IMR-90 (cell line): ENCODE measurements around the gene CXorf38. TPM values are rescaled to one million over a fixed set of nuclear protein-coding genes. Genes with fewer than 3 reads are reported as not detected.

Experiments used
- ATAC-seq: fragments of 200-7000 bp; cut with Tn5 transposase; 2 replicates; pipeline ENCODE4 v1.9.1; 2020; ENCODE audit warnings: low read depth, mild to moderate bottlenecking, moderate library complexity
- BruUV-seq: library from RNA; stranded (reverse); fragments of 400-500 nt; replicated peaks from 2 replicates; lab custom pipeline; 2021; lab: Mats Ljungman, UMichigan
- CTCF ChIA-PET: fragments of 300-600 bp; formaldehyde crosslinking; extraction: SDS; loops from one replicate; lab custom pipeline; 2021; ENCODE audit warnings: antibody characterized with exemption; lab: Yijun Ruan, JAX
- POLR2A ChIA-PET: fragments of 300-600 bp; sonication (Branson Sonifier 250); formaldehyde crosslinking; loops from one replicate; lab custom pipeline; 2022; ENCODE audit warnings: antibody characterized with exemption; ENCODE audit not compliant: unreplicated experiment; lab: Charles Lee
- DNase-seq: peaks from one replicate; pipeline ENCODE4 v3.0.0; 2013
- H2AFZ ChIP-seq: replicated peaks from 2 replicates; pipeline ENCODE3; 2013; ENCODE audit warnings: low read length, mild to moderate bottlenecking; ENCODE audit not compliant: poor library complexity
- H2AK5ac ChIP-seq: 2 replicates; pipeline ENCODE4 v1.6.1; 2013; ENCODE audit warnings: low read depth, low read length, inconsistent platforms
- H2AK9ac ChIP-seq: replicated peaks from 2 replicates; pipeline ENCODE3; 2013; ENCODE audit warnings: mild to moderate bottlenecking, low read depth, low read length, moderate library complexity; ENCODE audit not compliant: poor library complexity
- H2BK120ac ChIP-seq: 2 replicates; pipeline ENCODE4 v1.6.1; 2013; ENCODE audit warnings: low read depth, low read length, inconsistent platforms
- H2BK15ac ChIP-seq: 3 replicates; pipeline ENCODE4 v1.6.1; 2013; ENCODE audit warnings: low read depth, low read length, inconsistent platforms
- H2BK20ac ChIP-seq: 2 replicates; pipeline ENCODE4 v1.6.1; 2013; ENCODE audit warnings: low read depth, mild to moderate bottlenecking, inconsistent platforms, low read length, moderate library complexity
- H2BK5ac ChIP-seq: 2 replicates; pipeline ENCODE4 v1.6.1; 2013; ENCODE audit warnings: mild to moderate bottlenecking, low read depth, low read length, inconsistent platforms; ENCODE audit not compliant: poor library complexity, severe bottlenecking
- H3K14ac ChIP-seq: replicated peaks from 2 replicates; pipeline ENCODE4 v1.6.1; 2013; ENCODE audit warnings: low read depth, low read length, inconsistent platforms
- H3K18ac ChIP-seq: 2 replicates; pipeline ENCODE4 v1.6.1; 2013; ENCODE audit warnings: low read depth, low read length, control low read depth
- H3K23ac ChIP-seq: 2 replicates; pipeline ENCODE4 v1.6.1; 2013; ENCODE audit warnings: low read depth, low read length, inconsistent platforms
- H3K27ac ChIP-seq: 2 replicates; pipeline ENCODE4 v1.5.1; 2013; ENCODE audit warnings: mild to moderate bottlenecking, control low read depth, low read length; ENCODE audit not compliant: insufficient read depth
- H3K27me3 ChIP-seq: 2 replicates; pipeline ENCODE4 v1.6.1; 2013; ENCODE audit warnings: low read length; ENCODE audit not compliant: control insufficient read depth, insufficient read depth
- H3K36me3 ChIP-seq: 2 replicates; pipeline ENCODE4 v1.6.1; 2013; ENCODE audit warnings: low read length, mixed read lengths; ENCODE audit not compliant: control insufficient read depth, insufficient read depth
- H3K4ac ChIP-seq: 2 replicates; pipeline ENCODE4 v1.6.1; 2013; ENCODE audit warnings: low read depth, low read length, inconsistent platforms
- H3K4me1 ChIP-seq: 2 replicates; pipeline ENCODE4 v1.6.1; 2013; ENCODE audit warnings: low read length, mixed read lengths; ENCODE audit not compliant: control insufficient read depth, insufficient read depth
- H3K4me2 ChIP-seq: 2 replicates; pipeline ENCODE4 v1.6.1; 2013; ENCODE audit warnings: low read depth, mild to moderate bottlenecking, control low read depth, low read length, moderate library complexity
- H3K4me3 ChIP-seq: 2 replicates; pipeline ENCODE4 v1.5.1; 2013; ENCODE audit warnings: low read depth, mild to moderate bottlenecking, control low read depth, low read length, moderate library complexity; ENCODE audit not compliant: insufficient read depth
- H3K56ac ChIP-seq: 2 replicates; pipeline ENCODE4 v1.6.1; 2013; ENCODE audit warnings: low read length, inconsistent platforms; ENCODE audit not compliant: insufficient read depth; ENCODE audit errors: extremely low read depth
- H3K79me1 ChIP-seq, 2 experiments: 2 replicates each; pipeline ENCODE4 v1.6.1; 2013; ENCODE audit warnings: low read length in 2 of 2, inconsistent platforms in 1 of 2, low read depth in 1 of 2
- H3K9ac ChIP-seq: 2 replicates; pipeline ENCODE4 v1.6.1; 2013; ENCODE audit warnings: low read depth, low read length, control low read depth
- H3K9me1 ChIP-seq: 2 replicates; pipeline ENCODE4 v1.6.1; 2013; ENCODE audit warnings: low read length, inconsistent platforms; ENCODE audit not compliant: insufficient read depth
- H3K9me3 ChIP-seq: 2 replicates; pipeline ENCODE4 v1.6.1; 2013; ENCODE audit warnings: low read length; ENCODE audit not compliant: control insufficient read depth, insufficient read depth
- H4K20me1 ChIP-seq: 2 replicates; pipeline ENCODE4 v1.6.1; 2013; ENCODE audit warnings: low read length, inconsistent platforms; ENCODE audit not compliant: insufficient read depth
- H4K5ac ChIP-seq: 2 replicates; pipeline ENCODE4 v1.6.1; 2013; ENCODE audit warnings: mild to moderate bottlenecking, low read depth, low read length, control low read depth
- H4K8ac ChIP-seq, 2 experiments: 2 replicates each; pipeline ENCODE4 v1.6.1; 2013; ENCODE audit warnings: low read depth in 2 of 2, low read length in 2 of 2, control low read depth in 1 of 2, inconsistent platforms in 1 of 2
- H4K91ac ChIP-seq: 2 replicates; pipeline ENCODE4 v1.6.1; 2013; ENCODE audit warnings: low read depth, low read length, inconsistent platforms; ENCODE audit not compliant: insufficient read depth
- BHLHE40 ChIP-seq: fragments of 150-350 bp; IDR thresholded peaks from 2 replicates; pipeline ENCODE4 v1.6.1; 2016; ENCODE audit warnings: mild to moderate bottlenecking, low read depth, low read length
- CEBPB ChIP-seq: IDR thresholded peaks from 2 replicates; pipeline ENCODE4 v1.6.1; 2012; ENCODE audit warnings: low read depth, low read length, improper control_type of control experiment
- CHD1 ChIP-seq: IDR thresholded peaks from 2 replicates; pipeline ENCODE4 v1.6.1; 2012; ENCODE audit warnings: low read depth, low read length, improper control_type of control experiment
- CTCF ChIP-seq: conservative IDR thresholded peaks from 2 replicates; pipeline ENCODE4 v1.5.1; 2012; ENCODE audit warnings: mild to moderate bottlenecking, low read depth, low read length, improper control_type of control experiment
- ELK1 ChIP-seq: fragments of 150-350 bp; IDR thresholded peaks from 2 replicates; pipeline ENCODE4 v1.6.1; 2016; ENCODE audit warnings: low read depth, mild to moderate bottlenecking, low read length, moderate library complexity, borderline replicate concordance
- FOS ChIP-seq: fragments of 150-350 bp; IDR thresholded peaks from 2 replicates; pipeline ENCODE4 v1.6.1; 2016; ENCODE audit warnings: low read depth, low read length
- MAFK ChIP-seq: IDR thresholded peaks from 2 replicates; pipeline ENCODE4 v1.6.1; 2012; ENCODE audit warnings: low read depth, low read length, improper control_type of control experiment
- MXI1 ChIP-seq: IDR thresholded peaks from 2 replicates; pipeline ENCODE4 v1.6.1; 2012; ENCODE audit warnings: low read depth, mild to moderate bottlenecking, low read length, moderate library complexity, borderline replicate concordance
- POLR2A ChIP-seq: IDR thresholded peaks from 2 replicates; pipeline ENCODE4 v1.6.1; 2012; ENCODE audit warnings: mild to moderate bottlenecking, low read depth, low read length
- RAD21 ChIP-seq: IDR thresholded peaks from 2 replicates; pipeline ENCODE4 v1.6.1; 2012; ENCODE audit warnings: low read length, improper control_type of control experiment
- SMC3 ChIP-seq: fragments of 150-350 bp; IDR thresholded peaks from 2 replicates; pipeline ENCODE4 v1.6.1; 2016; ENCODE audit warnings: low read depth, mild to moderate bottlenecking, antibody characterized with exemption, low read length, moderate library complexity
- USF2 ChIP-seq: fragments of 150-350 bp; IDR thresholded peaks from 2 replicates; pipeline ENCODE4 v1.6.1; 2017; ENCODE audit warnings: mild to moderate bottlenecking, antibody characterized with exemption, low read length, low read depth
- WGBS, 2 experiments: methylation state at CpG; one replicate each; pipeline versions ENCODE4 v1.1.5 to v1.1.7; 2013; ENCODE audit warnings: missing lambda C conversion rate in 2 of 2; ENCODE audit not compliant: insufficient read length in 1 of 2; ENCODE audit errors: extremely low coverage in 2 of 2; 5-methylcytosine and 5-hydroxymethylcytosine counted together
- dilution Hi-C: fragments of 300-500 bp; cut with HindIII; formaldehyde crosslinking; loops from one replicate; pipeline ENCODE4 v1.14.3; 2018; ENCODE audit warnings: low sequenced_read_pairs; ENCODE audit not compliant: unreplicated experiment
- in situ Hi-C: fragments of 300-500 bp; cut with MboI; formaldehyde crosslinking; loops from 3 replicates; pipeline ENCODE4 v1.14.3; 2019; ENCODE audit warnings: low sequenced_read_pairs, inconsistent platforms, mixed read lengths
- intact Hi-C: fragments of 100-400 bp; cut with micrococcal nuclease; formaldehyde crosslinking; loops from 2 replicates; pipeline ENCODE4 v1.10.0; 2022
- polyA plus RNA-seq, 3 experiments: library from polyadenylated mRNA; depleted of rRNA; stranded (reverse); fragments of >200 nt; gene quantifications; 2 replicates each; pipeline ENCODE4 v1.2.3, GENCODE V29; 2012; ENCODE audit warnings: low replicate concordance in 1 of 3
- total RNA-seq: library from RNA; depleted of rRNA; stranded (reverse); fragments of >200 nt; gene quantifications from 2 replicates; pipeline ENCODE4 v1.2.3, GENCODE V29; 2012

The CXorf38 gene
- total and polyA plus RNA-seq, 2 of the 4 experiments (the other 2 are of a cell fraction) = 7.0 to 9.9 TPM

GRCh38 chrX:40661489-40661888, 14.1 kb upstream of the CXorf38 start:
- ATAC-seq = no peak
- Histone ChIP-seq H3K79me1 (no peaks in the 10 kb centered on the region), H3K4me3 (no peak overlapping the region), H2BK20ac (no peak overlapping the region), H3K14ac (no peak overlapping the region), H4K91ac (no peak overlapping the region), H3K23ac (no peak overlapping the region), H3K4me2 (no peak overlapping the region), H4K8ac (no peak overlapping the region), H2BK15ac (no peak overlapping the region), H3K9me1 (no peaks in the 10 kb centered on the region), H3K27ac (no peak overlapping the region), H3K9me3 (no peaks in the 10 kb centered on the region), H3K18ac (no peak overlapping the region), H3K4me1 (no peaks in the 10 kb centered on the region), H3K4ac (no peak overlapping the region), H3K56ac (no peak overlapping the region), H2AK9ac (no peak overlapping the region), H2BK120ac (no peak overlapping the region), H3K27me3 (peaks cover 2% of the 10 kb centered on the region; the same call in 1 of the 2 replicates), H3K36me3 (peaks cover 10% of the 10 kb centered on the region), H4K5ac (no peak overlapping the region), H2AFZ (no peak overlapping the region), H4K20me1 (peaks cover 3% of the 10 kb centered on the region; the same call in 1 of the 2 replicates), H3K9ac (no peak overlapping the region), H2BK5ac (no peak overlapping the region), H2AK5ac (no peak overlapping the region)
- no TSS peak for BruUV-seq
- no CpG with 5 or more reads among the region's 2 CpGs for WGBS, 2 experiments
- CTCF ChIA-PET = no interaction called here
- intact Hi-C loops = no loop called here
- no peak for TF ChIP-seq USF2
- no peak for TF ChIP-seq MXI1
- no peak for TF ChIP-seq BHLHE40
- TF ChIP-seq MAFK = no peak
- TF ChIP-seq CTCF = no peak
- no peak for TF ChIP-seq RAD21
- no peak for TF ChIP-seq POLR2A
- TF ChIP-seq ELK1 = no peak
- TF ChIP-seq FOS = no peak
- no peak for TF ChIP-seq CHD1
- TF ChIP-seq SMC3 = no peak
- no peak for TF ChIP-seq CEBPB
- no peak for DNase-seq
- POLR2A ChIA-PET = no interaction called here
- dilution Hi-C loops = no loop called here
- in situ Hi-C loops = loop anchor here (25.0 kb wide), 1 partner anchor 576 kb away; no protein-coding TSS in a partner anchor
